Measurements from ENCODE around the gene ZNF438.
"Not testable (repeated sequence)": the region's sequence is repeated elsewhere in the genome, so short reads cannot be mapped to it uniquely, and the experiment has no call there.

ZNF438 gene, protein sequence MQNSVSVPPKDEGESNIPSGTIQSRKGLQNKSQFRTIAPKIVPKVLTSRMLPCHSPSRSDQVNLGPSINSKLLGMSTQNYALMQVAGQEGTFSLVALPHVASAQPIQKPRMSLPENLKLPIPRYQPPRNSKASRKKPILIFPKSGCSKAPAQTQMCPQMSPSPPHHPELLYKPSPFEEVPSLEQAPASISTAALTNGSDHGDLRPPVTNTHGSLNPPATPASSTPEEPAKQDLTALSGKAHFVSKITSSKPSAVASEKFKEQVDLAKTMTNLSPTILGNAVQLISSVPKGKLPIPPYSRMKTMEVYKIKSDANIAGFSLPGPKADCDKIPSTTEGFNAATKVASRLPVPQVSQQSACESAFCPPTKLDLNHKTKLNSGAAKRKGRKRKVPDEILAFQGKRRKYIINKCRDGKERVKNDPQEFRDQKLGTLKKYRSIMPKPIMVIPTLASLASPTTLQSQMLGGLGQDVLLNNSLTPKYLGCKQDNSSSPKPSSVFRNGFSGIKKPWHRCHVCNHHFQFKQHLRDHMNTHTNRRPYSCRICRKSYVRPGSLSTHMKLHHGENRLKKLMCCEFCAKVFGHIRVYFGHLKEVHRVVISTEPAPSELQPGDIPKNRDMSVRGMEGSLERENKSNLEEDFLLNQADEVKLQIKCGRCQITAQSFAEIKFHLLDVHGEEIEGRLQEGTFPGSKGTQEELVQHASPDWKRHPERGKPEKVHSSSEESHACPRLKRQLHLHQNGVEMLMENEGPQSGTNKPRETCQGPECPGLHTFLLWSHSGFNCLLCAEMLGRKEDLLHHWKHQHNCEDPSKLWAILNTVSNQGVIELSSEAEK

DNA sequence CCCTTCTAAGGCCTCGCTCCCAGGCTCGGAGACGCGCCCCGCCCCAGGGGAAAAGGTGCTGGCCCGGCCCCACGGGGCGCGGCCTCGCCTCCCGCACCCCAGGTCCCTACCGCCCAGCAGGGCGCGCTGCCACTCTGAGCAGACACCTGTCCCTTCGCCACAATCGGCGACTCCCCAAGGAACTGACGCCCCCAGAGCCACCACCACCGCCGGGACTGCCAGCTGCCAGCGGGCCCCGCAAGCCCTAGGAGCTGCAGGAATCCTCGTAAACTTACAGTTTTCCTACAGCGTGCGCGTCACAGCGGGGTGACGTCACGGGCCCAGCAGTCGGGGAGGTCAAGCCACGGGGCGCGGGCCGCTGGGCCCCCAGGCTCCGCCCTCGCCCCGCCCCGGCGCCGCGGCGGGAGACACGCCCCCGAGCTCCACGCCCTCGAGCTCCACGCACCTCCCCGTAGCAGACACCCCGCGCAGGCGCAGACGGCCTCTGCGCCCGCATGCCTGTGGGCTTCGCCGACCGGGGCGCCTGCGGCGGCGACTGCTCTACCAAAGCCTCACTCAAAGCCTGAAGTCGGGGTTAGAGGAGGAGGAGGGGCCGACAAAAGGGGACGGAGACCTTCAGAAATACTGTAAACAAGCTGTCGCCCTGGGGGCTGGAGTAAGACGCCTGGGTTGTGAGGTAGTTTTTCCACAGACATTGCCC lies at the start of gene ZNF438:
Gene ZNF438, minus strand, starts transcription at position 308 of the 700 bp plus-strand sequence. CDS start 154,831 bp downstream, outside the sequence.
- peak; percentile 64 for DNase-seq (ENCODE audit: low read depth)

DNA sequence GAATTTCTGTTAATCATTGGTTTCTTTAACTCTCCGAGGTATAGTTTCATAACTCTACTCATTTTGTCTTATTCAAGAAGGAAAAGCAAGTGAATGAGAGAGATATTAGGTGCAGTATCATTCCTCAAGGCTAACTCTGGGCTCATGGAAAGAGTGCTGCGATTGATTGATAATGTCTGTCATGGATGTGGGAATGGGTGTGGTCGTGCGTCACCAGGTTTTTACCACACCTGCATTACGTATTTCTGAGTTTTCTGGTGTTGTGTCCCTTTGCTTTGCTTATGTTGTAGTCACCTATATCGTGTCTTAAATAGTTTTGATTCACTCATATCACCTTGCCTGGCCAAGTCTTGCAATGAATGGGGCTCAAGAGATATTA lies 44.9 kb upstream of the ZNF438 start:
- no peak for DNase-seq (ENCODE audit: low read depth)

DNA sequence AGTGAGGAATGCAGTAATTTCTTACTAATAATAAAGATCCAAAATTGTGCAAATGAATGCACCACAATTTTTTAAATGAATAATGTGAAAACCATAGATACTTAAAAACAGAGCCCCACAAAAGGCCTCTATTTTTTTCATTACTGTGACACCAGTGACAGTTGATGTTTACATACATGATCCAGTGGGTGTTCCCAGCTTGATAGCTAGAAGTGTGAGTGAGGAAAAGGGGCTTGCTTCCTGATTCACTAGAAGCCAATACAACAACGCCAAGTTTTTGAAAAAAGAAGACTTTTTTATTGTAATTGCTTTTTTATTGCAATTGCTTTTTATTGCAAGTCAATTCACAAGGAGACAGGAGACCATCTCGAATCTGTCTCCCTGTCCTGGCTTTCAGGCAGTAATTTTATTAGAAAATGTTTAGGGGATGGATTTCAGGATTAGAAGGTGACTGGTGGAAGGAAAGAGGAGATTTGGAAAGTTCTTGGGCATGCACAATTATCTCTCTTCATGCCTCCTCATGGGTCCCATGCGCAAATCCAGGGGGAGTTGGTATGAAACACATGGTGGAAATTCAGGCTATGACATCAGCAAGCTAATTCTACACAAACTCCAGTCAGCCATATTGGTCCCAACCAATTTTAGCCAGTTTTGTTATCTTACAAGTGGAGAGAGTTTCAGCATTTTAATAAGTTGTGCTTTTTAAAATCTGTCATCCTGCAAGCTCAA lies 44.4 kb upstream of the ZNF438 start:
- no peak for DNase-seq (ENCODE audit: low read depth)

DNA sequence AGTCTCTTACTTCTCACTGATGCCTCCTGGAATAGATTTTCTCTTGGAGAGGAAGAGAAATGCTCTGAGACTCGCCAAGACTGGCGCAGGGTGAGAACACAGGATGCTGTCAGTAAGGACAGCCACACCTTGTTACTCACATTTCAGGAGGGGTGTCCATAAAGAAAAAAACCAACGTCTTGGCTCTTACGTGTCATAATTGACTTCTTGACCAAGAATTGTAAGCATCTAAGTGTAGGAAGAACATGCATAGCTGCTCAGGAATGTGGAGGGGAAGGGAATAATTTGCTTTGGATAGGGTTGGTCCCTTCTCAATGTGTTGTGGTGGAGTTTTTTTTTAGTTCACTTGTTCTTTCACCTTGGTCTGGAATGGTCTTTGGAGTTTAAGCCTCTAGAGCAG lies 43.8 kb upstream of the ZNF438 start:
- DNase-seq (ENCODE audit: low read depth) = peak; percentile 90

DNA sequence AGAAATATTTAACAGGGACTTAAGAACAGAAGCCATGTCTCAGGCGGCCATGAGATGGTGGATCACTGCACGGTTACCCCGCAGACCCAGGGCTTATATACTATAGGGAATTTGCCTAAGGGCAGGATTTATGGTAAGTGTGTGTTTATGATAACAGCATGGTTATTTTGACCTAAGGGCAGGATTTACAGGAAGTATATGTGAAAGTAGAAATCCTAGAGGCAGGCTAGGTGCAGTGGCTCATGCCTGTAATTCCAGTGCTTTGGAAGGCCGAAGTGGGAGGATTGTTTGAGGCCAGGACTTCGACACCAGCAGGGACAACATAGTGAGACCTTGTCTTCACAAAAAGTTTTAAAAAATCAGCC lies 43.0 kb upstream of the ZNF438 start:
- no peak for DNase-seq (ENCODE audit: low read depth)

DNA sequence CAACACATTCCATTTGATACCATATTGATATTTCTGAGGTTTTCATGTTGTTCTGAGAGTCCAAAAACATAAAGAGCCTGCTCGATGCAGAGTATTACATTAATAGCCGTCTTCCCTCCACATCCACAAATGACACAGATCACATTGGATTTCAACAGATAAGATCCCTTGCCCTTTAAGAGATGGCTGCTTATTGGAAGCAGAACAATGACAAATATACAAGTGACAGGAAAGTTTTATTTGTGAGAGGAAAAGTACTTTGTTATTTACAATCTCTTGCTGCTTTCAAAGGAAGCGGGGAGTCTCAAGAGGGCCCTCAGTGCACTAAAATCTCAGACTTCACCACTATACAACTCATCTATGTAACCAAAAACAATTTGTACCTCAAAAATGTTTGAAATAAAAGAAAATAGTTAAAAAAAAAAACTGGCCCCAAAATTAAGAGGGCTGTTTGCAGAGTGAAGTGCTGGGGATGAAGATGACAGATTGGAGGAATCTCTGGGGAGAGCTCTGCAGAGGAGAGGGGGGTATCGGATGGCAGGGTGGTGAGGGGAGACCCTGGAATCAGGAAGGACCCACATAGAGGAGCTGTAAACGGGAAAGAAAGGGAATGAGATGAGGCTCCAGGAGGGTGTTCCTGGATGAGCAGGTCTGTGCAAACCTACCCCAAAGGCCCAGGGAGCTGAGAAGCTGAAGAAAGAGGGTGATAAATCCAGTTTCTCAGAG lies 42.5 kb upstream of the ZNF438 start:
- no peak for DNase-seq (ENCODE audit: low read depth)

DNA sequence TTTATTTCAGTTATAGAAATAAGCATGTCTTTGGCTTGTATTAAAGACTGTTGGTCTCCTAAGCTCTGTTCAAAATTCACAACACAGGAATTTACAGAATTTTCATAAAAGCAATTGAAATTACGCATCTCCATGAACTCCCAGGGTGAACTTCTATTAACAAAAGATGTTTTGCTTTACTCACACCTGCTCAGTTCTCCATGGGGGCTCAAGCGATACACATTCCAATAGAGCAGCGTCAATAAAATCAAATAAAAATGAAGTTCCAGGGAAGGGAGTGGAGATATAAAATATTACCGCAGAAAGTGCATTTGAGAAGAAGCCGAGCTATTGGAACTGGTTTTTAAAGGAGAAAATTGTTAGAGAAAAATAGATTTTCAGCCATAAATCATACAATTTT lies 41.5 kb upstream of the ZNF438 start:
- DNase-seq (ENCODE audit: low read depth) = no peak

DNA sequence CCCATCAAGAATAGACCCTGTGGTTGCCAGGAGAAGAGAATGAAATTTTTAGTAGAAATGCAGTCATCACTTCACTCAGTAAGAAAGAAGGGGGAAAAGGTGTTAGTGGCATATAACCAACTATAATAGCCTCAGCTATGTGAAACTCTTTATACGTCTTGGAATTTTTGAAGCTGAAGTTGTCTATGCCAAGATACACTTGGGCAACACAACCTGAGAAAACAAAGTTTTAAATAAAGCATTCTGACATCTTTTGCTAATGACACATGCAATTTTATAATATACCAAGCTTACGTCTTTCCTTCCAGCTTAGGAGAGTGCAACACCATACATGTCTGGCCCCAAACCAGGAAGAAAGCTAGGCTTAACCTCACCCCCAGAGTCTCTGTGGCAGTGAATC lies 40.8 kb upstream of the ZNF438 start:
- no peak for DNase-seq (ENCODE audit: low read depth)

DNA sequence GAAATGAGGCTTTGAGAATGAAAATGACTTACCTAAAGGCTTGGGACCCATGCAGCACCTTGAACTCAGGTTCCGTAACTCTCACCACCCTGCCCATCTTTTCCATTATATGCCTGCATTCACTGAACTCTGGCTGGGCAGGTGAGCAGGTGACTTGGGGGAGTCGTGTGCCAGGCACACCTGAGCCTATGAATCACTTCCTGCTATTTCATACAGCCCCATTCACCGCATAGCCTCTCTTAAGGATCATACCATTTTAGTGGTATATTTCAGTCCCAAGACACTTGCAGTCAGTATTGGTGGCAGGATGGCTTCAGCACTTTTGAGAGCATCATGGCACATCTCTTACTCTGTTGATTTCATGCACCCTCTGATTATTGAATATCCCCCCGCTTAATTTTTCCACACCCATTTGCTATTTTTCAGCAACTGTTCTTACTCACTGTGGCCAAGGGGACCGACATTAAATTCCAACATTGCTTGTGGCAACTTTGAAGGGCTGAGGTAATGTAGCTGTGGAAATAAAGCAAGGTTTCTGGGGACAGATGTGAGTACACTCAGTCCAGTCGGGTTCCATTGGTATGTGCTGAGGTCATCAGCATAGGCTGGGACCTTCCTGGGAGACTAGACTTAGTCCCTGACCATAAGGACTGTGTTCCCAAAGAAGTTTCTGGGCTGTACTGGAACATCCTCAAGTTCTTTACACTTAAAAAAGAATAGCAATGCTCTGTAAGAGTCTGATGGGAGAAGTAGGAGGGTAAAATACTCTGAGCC lies 39.8 kb upstream of the ZNF438 start:
- peak; percentile 52 for DNase-seq (ENCODE audit: low read depth)

DNA sequence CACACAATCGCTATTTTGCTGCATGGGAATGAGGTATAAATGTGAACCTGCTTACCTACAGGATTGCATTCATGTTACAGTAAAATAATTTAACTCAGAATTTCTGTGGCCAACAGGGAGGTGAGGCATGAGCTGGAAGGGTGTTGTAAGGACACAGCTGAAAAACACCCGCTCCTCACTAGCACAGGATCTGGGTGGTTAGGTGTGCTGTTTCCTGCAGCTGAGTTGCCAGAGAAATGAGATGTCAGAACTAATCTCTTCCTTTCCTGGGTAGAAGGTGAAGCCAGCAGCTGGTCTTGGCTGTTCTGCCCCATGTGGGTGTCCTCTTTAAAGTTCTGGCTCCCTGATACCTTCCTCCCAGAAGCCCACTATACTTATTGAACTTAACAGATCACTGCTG lies 39.0 kb upstream of the ZNF438 start:
- no peak for DNase-seq (ENCODE audit: low read depth)

DNA sequence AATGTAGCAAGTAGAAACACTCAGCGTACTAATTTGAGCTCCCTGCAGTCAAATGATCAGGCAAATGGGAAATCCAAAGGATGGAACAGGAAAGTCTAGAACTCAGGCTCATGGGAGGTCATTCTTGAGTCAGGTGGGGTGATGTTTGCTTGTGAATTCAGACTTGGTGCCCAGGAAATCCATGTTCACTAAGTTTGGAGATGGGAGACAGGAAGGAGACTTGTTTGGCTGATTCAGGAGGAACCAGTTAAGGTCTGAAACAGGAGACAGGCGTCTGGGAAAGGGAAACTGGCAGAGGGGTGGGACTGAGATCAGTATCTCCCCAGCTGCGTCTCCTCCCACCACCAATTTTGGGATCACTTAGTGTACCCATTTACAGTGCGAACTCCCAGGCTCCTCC lies 38.4 kb upstream of the ZNF438 start:
- DNase-seq (ENCODE audit: low read depth) = no peak

DNA sequence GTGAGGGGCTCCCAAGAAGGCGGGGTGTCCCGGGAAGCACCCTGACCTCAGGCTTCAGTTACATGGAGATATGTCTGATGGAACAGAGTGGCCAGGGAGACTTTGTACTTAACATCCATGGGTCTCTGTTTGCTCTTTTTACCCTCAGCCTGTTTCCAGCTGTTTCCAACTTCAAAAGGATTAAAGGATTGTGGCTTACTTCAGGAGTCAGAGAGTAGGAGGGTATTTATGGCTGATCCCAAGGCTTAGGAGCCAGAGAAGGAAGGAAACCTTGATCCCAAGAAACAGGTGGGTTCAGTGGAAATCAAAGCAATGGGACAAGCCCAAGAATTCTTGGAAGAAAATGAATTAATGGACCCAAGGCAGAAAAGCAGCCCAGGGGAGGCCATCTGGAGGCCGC lies 37.7 kb upstream of the ZNF438 start:
- DNase-seq (ENCODE audit: low read depth) = no peak

DNA sequence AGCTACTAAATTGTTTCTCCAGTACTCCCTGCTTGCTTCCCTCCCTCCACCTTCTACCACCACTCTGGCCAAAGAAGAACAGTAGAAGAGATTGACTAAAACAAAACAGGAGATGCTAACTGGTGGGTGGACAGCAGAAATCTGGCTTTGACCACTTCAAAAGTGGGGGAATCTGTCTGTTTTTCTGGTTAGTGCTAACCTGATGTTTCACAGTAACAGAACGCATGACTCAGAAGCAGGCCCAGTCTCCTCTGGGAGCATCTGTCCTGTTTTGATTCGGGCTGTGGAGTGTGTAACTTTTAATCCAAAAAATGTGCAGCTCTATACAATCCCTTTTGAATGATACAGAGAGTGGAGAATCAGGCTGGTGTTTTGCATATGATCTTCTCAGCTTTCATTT lies 32.7 kb upstream of the ZNF438 start:
- peak; percentile 47 for DNase-seq (ENCODE audit: low read depth)

DNA sequence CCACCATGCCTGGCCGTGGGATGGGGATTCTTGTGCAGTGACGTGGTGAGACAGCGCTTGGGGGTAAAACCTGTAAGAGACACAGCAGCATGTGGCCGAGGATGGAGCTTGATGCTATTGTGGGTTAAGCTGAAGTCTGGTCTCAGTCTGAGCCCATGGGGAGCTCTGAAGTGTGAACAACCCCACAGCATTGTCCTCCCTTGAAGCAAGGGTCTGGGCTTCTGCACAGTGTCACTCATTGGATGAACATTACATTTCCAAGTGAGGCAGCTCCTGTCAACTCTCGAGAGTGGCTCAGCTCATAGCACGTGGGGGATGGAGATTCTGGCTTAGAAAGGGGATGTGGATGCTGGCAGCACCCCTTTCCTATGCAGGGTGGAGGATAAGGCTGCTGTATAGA lies 32.2 kb upstream of the ZNF438 start:
- no peak for DNase-seq (ENCODE audit: low read depth)

DNA sequence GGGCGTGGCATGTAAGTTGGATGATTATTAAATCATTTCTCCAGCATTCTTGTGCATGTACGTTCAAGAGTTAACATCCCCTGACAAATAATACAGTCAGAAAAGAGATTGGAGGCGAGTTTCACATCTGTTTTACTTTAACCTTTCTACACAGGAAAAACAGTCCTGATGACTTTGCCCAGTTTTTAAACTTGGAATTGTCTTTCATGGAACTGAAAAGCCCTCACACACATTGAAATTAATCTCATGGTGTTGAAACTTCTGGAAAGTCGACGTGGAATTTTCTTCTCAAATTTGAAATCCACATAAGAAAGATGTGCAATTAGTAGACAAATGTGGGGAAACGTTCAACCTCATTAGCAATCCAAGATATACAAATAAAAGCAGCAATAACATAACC lies 31.2 kb upstream of the ZNF438 start:
- no peak for DNase-seq (ENCODE audit: low read depth)

DNA sequence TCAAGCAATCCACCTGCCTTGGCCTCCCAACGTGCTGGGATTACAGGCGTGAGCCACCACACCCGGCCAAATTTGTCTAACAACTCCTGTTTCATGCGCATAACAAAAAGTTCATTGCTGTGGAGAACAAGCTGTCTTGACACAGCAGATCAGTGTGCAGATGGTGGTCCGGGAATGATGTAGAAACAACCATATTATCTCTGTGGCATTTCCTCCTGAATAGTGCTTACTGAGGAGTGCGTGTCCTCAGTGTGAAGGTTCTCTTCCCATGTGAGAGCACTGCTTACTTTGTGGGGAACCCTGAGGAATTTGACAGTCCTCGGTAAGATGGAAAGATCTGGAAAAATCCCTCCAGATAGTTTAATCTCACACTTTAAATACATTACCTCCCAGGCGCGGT lies 30.3 kb upstream of the ZNF438 start:
- DNase-seq (ENCODE audit: low read depth) = no peak

DNA sequence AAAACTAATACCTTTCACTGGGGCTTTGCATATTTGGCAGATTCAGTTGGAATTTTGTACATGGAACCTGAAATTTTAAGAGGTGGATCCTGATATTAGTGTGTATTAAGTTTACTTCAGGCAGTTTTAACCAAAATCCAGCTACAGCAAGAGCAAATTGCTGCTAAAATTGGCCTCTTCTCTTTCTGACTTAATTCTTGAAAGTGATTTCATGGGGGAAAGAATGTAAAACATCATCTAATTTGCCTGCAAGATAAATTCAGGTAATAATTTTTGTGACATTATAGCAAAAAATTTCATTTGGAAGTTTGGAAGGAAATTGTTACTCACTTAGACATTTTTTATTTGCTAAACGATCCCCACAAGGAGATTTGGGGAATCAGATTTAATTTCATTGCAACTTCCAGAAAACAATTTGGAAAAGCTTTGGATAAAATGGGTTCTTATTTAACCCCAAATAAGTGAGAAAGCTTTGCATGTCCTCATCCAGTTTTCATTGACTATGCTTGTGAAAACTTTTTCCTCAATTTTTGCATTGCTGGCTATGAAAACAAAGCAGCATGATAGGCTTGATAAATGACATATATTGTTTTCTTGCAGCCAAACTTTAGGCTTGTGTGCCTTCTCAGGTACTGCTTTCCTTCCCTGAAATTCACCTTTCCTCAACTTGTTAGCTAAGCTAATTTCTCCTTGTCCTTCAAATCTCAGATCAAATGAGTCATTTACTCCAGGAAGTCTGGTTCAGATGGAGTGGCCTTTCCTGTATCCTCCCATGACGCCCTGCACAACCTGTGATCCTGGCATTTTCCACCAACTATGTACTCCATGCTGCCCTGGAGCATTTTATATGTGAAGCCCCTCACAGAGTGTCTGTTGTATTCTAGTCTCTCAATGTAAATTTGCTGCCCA lies 27.4 kb upstream of the ZNF438 start:
- DNase-seq (ENCODE audit: low read depth) = no peak

DNA sequence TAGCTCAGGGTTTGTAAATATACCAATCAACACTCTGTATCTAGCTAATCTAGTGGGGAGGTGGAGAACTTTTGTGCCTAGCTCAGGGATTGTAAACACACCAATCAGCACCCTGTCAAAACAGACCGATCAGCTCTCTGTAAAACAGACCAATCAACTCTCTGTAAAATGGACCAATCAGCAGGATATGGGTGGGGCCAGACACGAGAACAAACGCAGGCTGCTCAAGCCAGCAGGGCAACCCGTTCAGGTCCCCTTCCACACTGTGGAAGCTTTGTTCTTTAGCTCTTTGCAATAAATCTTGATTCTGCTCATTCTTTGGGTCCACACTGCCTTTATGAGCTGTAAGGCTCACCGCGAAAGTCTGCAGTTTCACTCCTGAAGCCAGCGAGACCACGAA lies 25.0 kb upstream of the ZNF438 start:
- DNase-seq (ENCODE audit: low read depth) = not testable (repeated sequence)

DNA sequence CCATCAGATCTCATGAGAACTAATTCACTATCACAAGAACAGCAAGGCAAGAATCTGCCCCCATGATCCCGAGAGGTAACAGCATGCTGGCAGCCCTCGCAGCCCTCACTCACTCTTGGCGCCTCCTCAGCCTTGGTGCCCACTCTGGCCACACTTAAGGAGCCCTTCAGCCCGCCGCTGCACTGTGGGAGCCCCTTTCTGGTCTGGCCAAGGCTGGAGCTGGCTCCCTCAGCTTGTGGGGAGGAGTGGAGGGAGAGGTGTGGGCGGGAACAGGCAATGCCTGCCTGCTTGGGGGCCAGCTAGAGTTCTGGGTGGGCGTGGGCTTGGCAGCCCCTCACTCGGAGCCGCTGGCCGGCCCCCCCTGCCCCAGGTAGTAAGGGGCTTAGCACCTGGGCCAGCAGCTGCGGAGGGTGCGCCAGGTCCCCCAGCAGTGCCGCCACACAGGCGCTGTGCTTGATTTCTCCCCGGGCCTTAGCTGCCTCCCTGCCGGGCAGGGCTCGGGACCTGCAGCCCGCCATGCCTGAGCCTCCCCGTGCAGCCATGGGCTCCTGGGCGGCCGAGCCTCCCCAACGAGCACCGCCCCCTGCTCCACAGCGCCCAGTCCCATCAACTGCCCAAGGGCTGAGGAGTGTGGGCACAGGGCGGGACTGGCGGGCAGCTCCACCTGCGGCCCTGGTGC lies 24.0 kb upstream of the ZNF438 start:
- DNase-seq (ENCODE audit: low read depth) = no peak

All from GM04503 (cell line).